Kidney capillary endothelial cell (primary cell): ENCODE data around the gene CEP55.
"Not testable (repeated sequence)": the region's sequence is repeated elsewhere in the genome, so short reads cannot be mapped to it uniquely, and the experiment has no call there.

Source experiments
- DNase-seq: peaks from one replicate; pipeline ENCODE4 v3.0.0-alpha.2; 2018; ENCODE audit warnings: low spot score

Gene CEP55

GRCh38 chr10:93513091-93513490, 16.7 kb downstream of the CEP55 start:
- no peak for DNase-seq

DNA sequence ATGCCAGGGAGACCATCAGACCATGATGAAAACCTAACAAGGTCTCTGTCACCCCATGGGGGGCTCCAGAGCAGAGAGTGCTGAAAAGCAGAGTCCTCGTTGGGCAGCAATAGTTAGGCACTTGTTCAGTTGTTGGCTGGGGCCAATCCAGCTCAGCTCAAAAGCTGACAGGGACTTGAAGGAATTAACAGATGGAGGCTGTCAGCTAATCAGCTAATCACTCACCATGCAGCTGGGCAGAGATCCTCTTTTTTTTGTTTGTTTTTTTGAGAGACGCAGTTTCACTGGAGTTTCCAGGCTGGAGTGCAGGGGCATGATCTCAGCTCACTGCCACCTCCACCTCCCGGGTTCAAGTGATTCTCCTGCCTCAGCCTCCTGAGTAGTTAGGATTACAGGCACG, 18.1 kb downstream of the CEP55 start:
- DNase-seq, result no peak

GRCh38 chr10:93515071-93516005, 18.9 kb downstream of the CEP55 start:
- DNase-seq, result no peak

DNA sequence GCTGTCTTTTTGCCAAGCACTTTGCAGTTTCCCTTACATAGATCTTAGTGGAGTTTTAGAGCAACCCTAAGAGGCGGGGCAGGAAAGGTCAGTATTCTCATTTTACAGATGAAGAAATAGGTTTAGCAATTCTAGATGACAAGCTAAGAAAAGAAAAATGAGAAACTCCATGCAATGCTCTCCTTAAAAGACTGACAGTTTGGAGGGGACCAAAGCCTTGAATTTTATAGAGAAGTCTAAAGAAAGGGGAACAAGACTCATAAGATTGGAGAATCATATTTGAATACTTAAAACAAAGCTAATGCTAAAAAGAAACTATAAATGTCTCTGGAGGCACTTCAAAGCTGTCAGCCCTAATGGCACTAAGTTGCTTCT, 19.6 kb downstream of the CEP55 start:
- DNase-seq, result no peak

GRCh38 chr10:93518531-93518930, 22.1 kb downstream of the CEP55 start:
- no peak for DNase-seq

DNA sequence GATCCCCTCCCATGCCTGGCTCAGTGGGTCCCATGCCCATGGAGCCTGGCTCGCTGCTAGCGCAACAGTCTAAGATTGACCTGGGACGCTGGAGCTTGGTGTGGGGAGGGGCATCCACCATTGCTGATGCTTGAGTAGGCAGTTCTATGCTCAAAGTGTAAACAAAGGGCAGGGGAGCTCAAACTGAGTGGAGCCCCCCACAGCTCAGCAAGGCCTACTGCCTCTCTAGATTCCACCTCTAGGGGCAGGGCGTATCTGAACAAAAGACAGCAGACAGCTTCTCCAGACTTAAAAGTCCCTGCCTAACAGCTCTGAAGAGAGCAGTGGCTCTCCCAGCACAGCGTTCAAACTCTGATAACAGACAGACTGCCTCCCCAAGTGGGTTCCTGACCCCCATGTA, 38.9 kb downstream of the CEP55 start:
- no peak for DNase-seq

GRCh38 chr10:93540871-93541270, 44.5 kb downstream of the CEP55 start:
- not testable (repeated sequence) for DNase-seq

- peak; percentile 48 for DNase-seq
Observed at GRCh38 chr10:93541402-93542357, 45.3 kb downstream of the CEP55 start.

DNA sequence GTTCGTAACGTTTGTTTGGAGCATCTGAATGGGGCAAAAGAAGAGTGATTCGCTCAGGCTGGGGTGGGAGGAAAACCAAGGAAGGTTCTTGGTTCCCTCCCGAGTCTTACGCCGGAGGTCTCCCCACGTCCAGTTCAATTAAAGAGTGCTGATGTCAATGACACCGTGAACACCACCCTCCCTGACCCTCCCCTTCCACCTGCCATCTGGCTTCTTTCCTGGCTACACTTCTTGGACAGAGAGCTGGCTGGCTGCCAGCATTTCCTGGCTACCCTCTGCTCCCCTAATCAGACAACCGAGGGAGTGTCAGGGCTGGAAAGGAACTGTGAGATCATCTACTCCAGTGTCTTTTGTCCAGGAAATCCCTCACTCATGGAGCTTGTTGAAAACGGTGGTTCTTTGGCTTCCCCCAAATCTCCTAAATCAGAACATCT, 46.0 kb downstream of the CEP55 start:
- no peak for DNase-seq

DNA sequence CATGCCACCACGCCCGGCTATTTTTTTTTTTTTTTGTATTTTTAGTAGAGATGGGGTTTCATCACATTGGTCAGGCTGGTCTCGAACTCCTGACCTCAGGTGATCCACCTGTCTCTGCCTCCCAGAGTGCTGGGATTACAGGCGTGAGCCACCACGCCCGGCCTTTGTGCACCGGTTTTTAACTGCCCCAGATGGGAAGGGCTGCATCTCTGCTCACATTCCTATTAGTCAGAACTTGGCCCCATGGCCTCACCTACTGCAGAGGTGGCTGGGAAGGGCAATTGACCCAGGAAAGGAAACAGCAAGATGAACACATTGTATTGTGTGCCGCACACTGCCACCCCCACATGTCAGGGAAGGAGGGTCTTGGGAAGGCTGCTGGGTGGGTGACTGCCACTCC, 50.6 kb downstream of the CEP55 start:
- not testable (repeated sequence) for DNase-seq

- DNase-seq, result no peak
Observed at GRCh38 chr10:93547522-93547921, 51.1 kb downstream of the CEP55 start.

DNA sequence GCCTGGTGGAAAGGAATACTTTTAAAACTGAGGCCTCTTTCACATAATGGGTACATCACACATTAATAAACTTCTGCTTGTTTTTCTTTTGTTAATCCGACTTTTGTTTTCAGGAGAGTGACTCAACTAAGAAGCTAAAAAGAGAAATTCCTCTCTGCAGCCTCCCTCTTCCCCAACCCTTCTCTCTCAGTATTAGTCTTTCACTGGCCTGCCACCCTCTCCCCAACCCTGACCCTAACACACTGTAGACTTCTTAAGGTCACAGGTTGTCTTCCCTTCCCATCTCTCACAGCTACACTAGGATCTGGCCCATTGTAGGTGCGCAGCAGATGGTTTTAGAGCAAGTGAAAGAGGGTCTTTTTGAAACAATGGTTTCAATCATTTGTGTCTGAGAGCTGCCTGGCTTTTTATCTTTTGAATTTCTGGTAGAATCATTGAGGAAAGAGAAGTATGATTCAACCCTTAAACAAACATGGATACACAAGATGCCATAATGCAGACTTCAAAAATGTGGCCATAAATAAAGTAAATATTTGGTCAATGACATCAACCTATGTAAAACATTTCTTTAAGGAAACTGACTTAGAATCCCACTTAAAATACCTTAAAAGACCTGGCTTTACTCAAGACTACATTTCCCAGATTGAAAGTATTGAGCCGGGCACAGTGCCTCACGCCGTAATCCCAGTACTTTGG, 52.1 kb downstream of the CEP55 start:
- no peak for DNase-seq

DNA sequence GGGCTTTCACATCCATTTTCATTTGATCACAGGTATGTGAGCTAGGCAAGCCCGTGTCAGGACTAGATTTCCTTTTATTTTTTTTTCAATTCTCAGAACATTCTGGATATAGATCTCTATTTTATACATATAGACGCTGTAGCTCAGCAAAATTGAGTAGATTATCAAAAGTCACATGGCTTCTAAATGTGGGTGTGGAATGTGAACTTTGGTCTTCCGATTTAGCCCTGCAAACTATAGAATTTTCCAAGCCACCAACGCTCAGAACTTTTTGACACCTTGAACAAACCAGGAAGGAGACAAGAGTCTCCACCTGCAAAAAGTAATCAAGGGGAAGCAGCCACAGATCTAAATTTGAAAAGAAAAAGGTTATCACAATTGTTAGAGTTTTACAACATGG, 54.2 kb downstream of the CEP55 start:
- no peak for DNase-seq

- DNase-seq, result no peak
Observed at GRCh38 chr10:93552780-93553179, 56.4 kb downstream of the CEP55 start.

GRCh38 chr10:93553482-93554315, 57.3 kb downstream of the CEP55 start:
- DNase-seq, result no peak

DNA sequence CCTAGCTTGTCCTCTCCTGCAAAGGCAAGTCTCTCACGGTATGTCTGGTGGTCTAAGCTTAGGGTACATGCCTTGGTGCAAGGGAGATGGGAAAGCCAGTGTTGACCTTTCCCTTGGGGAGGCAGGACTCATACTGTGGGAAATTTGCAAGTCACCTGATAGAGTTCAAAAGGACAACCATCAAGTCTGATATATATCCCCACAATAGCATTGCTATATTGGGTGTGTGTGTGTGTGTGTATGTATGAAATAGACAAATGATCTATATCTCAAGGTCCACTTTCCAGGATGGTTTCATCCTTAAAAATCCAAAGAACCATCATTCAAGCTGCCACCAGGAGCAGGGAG, 57.9 kb downstream of the CEP55 start:
- DNase-seq, result no peak

DNA sequence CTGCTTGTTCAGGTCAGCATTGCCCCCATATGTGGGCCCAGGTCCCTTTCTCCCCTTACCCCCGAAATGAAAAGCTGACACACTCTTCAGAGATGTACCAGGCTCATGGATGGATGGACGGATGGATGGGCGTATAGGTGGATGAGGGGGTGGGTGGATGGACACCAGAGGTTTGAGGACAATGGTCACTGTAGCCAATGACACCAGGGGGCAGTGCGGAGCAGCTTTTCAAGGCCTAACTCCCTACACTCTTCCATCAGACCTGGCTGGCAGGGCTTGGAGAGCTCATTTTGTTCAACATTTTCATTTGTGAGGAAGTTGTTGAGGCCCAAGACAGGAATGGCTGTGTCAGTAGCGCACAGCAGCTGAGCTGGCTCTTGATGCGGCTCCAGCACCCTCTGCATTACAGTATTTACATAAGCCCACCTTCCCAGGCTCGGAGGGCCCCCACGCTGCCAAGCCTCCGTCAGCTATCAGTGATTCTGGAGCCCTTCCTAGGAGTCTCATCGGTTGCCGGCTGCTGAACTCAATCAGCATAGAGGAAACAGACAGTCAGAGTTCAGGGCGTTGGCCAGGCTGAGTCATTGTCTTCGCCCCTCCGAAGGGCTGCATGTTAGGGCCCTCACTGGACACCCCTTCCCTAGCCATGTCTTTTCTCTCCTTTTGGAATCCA, 58.5 kb downstream of the CEP55 start:
- peak; percentile 61 for DNase-seq

DNA sequence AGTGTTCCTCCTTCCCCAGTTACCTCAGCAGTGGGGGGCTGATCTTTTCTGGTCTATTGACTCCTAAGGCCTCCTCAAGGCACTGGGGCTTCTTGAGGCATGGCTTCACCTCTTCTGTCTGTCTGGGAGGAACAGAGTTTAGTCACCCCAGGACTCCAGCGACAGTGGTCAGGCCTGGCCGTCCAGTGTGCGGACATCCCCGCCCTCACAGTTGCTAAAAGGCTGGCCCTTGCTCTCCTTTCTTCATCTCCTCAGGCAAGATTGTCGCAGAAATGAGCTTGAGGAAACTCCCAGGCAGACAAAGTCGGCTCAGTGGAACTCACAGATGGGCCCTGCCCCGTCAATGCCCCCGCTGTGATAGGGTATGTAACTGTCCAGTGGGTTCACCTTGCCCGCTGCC, 63.1 kb downstream of the CEP55 start:
- DNase-seq, result no peak

GRCh38 chr10:93560541-93560940, 64.1 kb downstream of the CEP55 start:
- no peak for DNase-seq

GRCh38 chr10:93565446-93565845, 69.0 kb downstream of the CEP55 start:
- no peak for DNase-seq
